Activated T-cell treated with anti-CD3 and anti-CD28 coated beads for 24 hours (primary cell): Measurements from ENCODE around the gene PRKG1.

ENCODE experiments used
- DNase-seq: peaks from one replicate; pipeline ENCODE4 v3.0.0-alpha.2; 2020; ENCODE audit warnings: low read depth

PRKG1 gene

GRCh38 chr10:51806079-51806835 is 732.0 kb downstream of the PRKG1 start:
- DNase-seq = no peak

- no peak for DNase-seq
Measured at GRCh38 chr10:51808187-51808586, 733.9 kb downstream of the PRKG1 start.

- DNase-seq = no peak
Measured at GRCh38 chr10:51815723-51816122, 741.4 kb downstream of the PRKG1 start.

GRCh38 chr10:51821045-51821444 is 746.8 kb downstream of the PRKG1 start:
- no peak for DNase-seq

GRCh38 chr10:51821745-51822144 is 747.5 kb downstream of the PRKG1 start:
- DNase-seq = no peak

GRCh38 chr10:51832652-51833383 is 758.5 kb downstream of the PRKG1 start:
- DNase-seq = no peak

- DNase-seq = no peak
Measured at GRCh38 chr10:51834548-51834947, 760.3 kb downstream of the PRKG1 start.

GRCh38 chr10:51838471-51838870 is 764.2 kb downstream of the PRKG1 start:
- DNase-seq = no peak

- no peak for DNase-seq
Measured at GRCh38 chr10:51843966-51844365, 769.7 kb downstream of the PRKG1 start.

- no peak for DNase-seq
Measured at GRCh38 chr10:51846856-51847506, 772.7 kb downstream of the PRKG1 start.

- no peak for DNase-seq
Measured at GRCh38 chr10:51852297-51852696, 778.0 kb downstream of the PRKG1 start.

GRCh38 chr10:51857305-51857704 is 783.0 kb downstream of the PRKG1 start:
- no peak for DNase-seq

- DNase-seq = no peak
Measured at GRCh38 chr10:51860257-51860656, 786.0 kb downstream of the PRKG1 start.

GRCh38 chr10:51861051-51861450 is 786.8 kb downstream of the PRKG1 start:
- no peak for DNase-seq

GRCh38 chr10:51861731-51862130 is 787.4 kb downstream of the PRKG1 start:
- no peak for DNase-seq

- no peak for DNase-seq
Measured at GRCh38 chr10:51862149-51862548, 787.9 kb downstream of the PRKG1 start.

GRCh38 chr10:51867956-51868355 is 793.7 kb downstream of the PRKG1 start:
- no peak for DNase-seq

- DNase-seq = no peak
Measured at GRCh38 chr10:51874131-51874530, 799.8 kb downstream of the PRKG1 start.

GRCh38 chr10:51875610-51876009 is 801.3 kb downstream of the PRKG1 start:
- DNase-seq = no peak

GRCh38 chr10:51876503-51876902 is 802.2 kb downstream of the PRKG1 start:
- no peak for DNase-seq

GRCh38 chr10:51876979-51877378 is 802.7 kb downstream of the PRKG1 start:
- no peak for DNase-seq

- DNase-seq = no peak
Measured at GRCh38 chr10:51877636-51878035, 803.3 kb downstream of the PRKG1 start.

GRCh38 chr10:51878695-51879094 is 804.4 kb downstream of the PRKG1 start:
- DNase-seq = no peak
